Esophagus (tissue), 2 donors: ENCODE data around the gene GPR176. TPM values are rescaled to one million over a fixed set of nuclear protein-coding genes. Genes with fewer than 3 reads are reported as not detected.

Experiments used
- H3K27ac ChIP-seq, 2 donors: one replicate each; pipeline ENCODE4 v1.5.1; 2013; ENCODE audit warnings: low read depth in 2 of 2, mild to moderate bottlenecking in 2 of 2, inconsistent platforms in 1 of 2, low read length in 1 of 2, moderate library complexity in 1 of 2
- H3K27me3 ChIP-seq, 2 donors: one replicate each; pipeline ENCODE4 v1.6.1; 2013; ENCODE audit warnings: low read length in 2 of 2, control low read depth in 1 of 2, mild to moderate bottlenecking in 1 of 2; ENCODE audit not compliant: insufficient read depth in 2 of 2, control insufficient read depth in 1 of 2
- H3K36me3 ChIP-seq, 2 donors: one replicate each; pipeline ENCODE4 v1.6.1; 2013; ENCODE audit warnings: low read length in 1 of 2; ENCODE audit not compliant: control insufficient read depth in 2 of 2, insufficient read depth in 2 of 2
- H3K4me1 ChIP-seq, 2 donors: one replicate each; pipeline ENCODE4 v1.6.1; 2013; ENCODE audit warnings: low read length in 1 of 2; ENCODE audit not compliant: control insufficient read depth in 2 of 2, insufficient read depth in 2 of 2
- H3K4me3 ChIP-seq, 2 donors: one replicate each; pipeline ENCODE4 v1.5.1; 2013; ENCODE audit warnings: low read length in 2 of 2, mild to moderate bottlenecking in 2 of 2, low read depth in 1 of 2, moderate library complexity in 1 of 2
- H3K9me3 ChIP-seq, 2 donors: one replicate each; pipeline ENCODE4 v1.6.1; 2013; ENCODE audit warnings: mild to moderate bottlenecking in 2 of 2, low read depth in 1 of 2, low read length in 1 of 2, moderate library complexity in 1 of 2; ENCODE audit not compliant: control insufficient read depth in 2 of 2, insufficient read depth in 1 of 2
- WGBS, 2 donors: extraction: QIAGEN DNeasy Blood & Tissue Kit; methylation state at CpG; one replicate each; pipeline ENCODE4 v1.1.7; 2013; 5-methylcytosine and 5-hydroxymethylcytosine counted together
- polyA plus RNA-seq, 2 donors: library from polyadenylated mRNA; stranded (reverse); fragments of 200-250 nt; gene quantifications; one replicate each; pipeline ENCODE4 v1.2.3, GENCODE V29; 2013
- donor health status: healthy with polysubstance abuse.
- donor health status: Bipolar disorder and iron deficiency.

Gene GPR176
- polyA plus RNA-seq, 2 donors: 0.22 to 0.42 TPM

DNA sequence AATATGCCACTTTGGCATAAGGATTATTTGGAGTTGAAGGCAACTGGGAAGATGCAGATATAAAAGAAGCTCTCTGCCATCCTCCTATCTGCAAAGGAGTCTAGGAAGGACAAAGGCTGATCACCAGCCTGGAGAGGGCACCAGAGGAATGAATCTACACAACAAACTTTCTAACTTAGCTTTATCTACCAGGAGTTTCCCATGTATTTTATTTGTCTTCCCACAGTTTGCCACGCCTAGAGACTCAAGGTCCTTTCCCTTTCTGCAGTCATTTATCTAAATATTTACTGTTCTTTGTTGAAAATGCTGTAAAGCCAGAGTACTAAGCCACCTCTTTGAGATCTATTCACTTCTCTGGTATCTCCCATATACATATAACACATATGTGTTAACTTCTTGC is 32.2 kb downstream of the GPR176 start:
- Histone ChIP-seq H3K36me3 (no peaks in the 10 kb centered on the region), H3K4me1 (no peaks in the 10 kb centered on the region), H3K4me3 (no peak overlapping the region), H3K27ac (no peak overlapping the region), H3K27me3 (no peaks in the 10 kb centered on the region), H3K9me3 (no peaks in the 10 kb centered on the region)
- WGBS, 2 donors: 21 to 23% methylated on average over 1 of the region's 1 CpG

DNA sequence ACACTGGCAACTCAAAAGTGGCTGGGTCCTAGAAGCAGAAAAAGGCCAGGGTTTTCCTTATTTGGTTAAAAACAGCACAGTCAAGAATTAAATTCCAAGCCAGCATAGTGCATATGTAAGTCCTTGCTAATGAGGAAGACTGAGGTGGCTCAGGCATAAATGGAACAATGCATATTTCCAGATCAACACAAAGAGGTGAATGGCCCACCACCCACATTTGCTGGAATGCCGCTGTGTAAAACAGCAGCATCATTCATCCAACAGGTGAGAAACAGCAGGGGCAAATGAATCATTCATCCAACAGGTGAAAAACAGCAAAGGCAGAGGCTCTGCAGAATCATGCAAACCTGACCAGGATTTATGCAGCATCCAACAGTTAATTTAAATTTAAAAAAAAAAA is 32.9 kb downstream of the GPR176 start:
- Histone ChIP-seq H3K4me1 (no peaks in the 10 kb centered on the region), H3K36me3 (no peaks in the 10 kb centered on the region), H3K4me3 (no peak overlapping the region), H3K27ac (no peak overlapping the region), H3K27me3 (no peaks in the 10 kb centered on the region), H3K9me3 (no peaks in the 10 kb centered on the region)
- WGBS, 2 donors: 73 to 81% methylated on average over 1 of the region's 1 CpG

DNA sequence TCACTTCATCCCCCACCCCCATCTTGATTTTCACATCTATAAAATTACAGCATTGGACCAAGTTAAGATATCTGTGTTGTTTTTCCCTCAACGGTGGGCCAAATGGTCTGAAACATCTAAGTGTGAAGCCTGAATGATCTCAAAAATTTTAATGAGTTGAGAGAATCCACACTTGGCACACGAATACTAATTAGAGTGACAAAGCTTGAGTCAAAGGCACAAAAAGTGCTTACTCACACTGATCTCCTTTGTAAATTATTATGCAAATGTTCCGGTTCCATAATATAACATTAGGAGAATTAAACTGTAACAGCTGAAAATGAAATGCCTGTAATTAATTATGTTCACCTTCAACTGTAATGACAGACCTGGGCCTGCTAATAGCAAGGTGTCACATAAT is 33.6 kb downstream of the GPR176 start:
- no peak overlapping the region for H3K27ac ChIP-seq
- no peak overlapping the region for H3K4me3 ChIP-seq
- no peaks in the 10 kb centered on the region for H3K4me1 ChIP-seq
- no peaks in the 10 kb centered on the region for H3K36me3 ChIP-seq
- 60 to 71% methylated on average over 3 of the region's 3 CpGs for WGBS, 2 donors
- no peaks in the 10 kb centered on the region for H3K27me3 ChIP-seq
- no peaks in the 10 kb centered on the region for H3K9me3 ChIP-seq

DNA sequence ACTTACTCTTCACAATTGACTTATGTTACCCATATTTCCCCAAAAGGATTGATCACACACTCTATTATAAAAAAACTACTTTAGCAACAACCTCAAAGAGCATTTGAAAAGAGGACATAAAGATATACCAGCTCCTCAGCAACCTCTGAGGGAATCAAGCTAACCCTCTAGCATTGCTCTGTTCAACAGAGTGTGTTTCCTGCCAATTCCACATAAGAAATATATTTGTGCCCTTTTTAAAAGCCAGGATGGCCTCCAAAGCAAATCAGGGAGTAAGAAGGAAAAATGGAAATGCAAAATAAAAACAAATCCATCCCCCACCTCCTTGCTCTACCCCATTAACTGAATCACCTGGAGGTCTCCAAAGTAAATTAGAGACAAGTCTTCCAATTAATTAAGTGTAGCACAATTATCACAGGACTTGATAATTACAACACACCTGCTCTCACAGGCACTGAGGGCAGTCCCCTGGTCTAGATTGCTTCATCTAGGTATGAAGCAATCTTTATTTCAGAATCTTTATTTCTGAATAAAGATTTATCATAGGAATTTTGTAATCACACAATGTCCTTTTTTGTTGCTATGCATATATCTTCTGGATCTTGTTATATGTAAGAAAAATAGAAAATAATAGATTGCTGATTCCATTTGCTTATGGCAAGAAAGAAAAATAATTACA is 34.8 kb downstream of the GPR176 start:
- Histone ChIP-seq H3K4me3 (no peak overlapping the region), H3K27me3 (no peaks in the 10 kb centered on the region), H3K36me3 (no peaks in the 10 kb centered on the region), H3K9me3 (no peaks in the 10 kb centered on the region), H3K27ac (no peak overlapping the region), H3K4me1 (no peaks in the 10 kb centered on the region)

DNA sequence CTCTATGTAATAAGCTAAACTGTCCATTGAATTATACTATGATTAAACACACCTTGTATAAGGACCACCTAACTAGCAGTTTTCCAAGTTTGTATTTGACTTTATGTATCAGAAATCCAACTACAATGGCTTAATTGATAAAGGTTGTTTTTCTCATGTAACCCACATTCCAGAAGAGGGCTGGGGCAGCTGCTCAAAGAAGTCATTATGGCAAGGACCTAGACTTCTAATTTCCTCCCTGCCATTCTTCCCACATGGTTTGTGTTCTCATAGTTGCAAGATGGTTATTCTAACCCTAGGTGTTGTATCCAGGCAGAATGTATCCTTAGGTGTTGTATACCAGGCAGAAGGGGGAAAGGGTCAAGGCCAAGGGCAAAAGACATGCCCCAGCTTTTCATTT is 35.7 kb downstream of the GPR176 start:
- Histone ChIP-seq H3K36me3 (no peaks in the 10 kb centered on the region), H3K9me3 (no peaks in the 10 kb centered on the region), H3K27ac (no peak overlapping the region)

DNA sequence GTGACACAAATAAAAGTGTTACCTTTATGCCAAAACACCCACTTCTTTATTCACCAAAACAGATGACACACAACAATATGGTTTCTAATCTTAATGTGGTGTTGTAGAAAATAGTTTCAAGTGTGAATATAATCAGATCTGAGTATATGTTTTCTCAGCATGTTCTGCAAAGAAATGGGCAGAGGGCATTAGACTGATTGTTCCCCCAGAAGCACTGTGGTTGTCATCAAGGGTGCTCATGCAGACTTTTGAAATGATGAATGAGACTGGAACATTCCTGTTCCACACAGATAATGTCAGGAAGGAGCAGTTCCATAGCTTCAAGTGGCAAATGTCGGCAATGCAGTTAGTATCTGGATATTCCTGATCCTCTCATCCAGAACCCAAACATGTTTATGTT is 37.5 kb downstream of the GPR176 start:
- no peak overlapping the region for H3K27ac ChIP-seq
- no peaks in the 10 kb centered on the region for H3K27me3 ChIP-seq
- H3K4me3 ChIP-seq: no peak overlapping the region
- WGBS, 2 donors: 88 to 93% methylated on average over 1 of the region's 1 CpG
- H3K4me1 ChIP-seq: no peaks in the 10 kb centered on the region
- no peaks in the 10 kb centered on the region for H3K9me3 ChIP-seq
- no peaks in the 10 kb centered on the region for H3K36me3 ChIP-seq

More for the DNA sequence above, 35.7 kb downstream of the GPR176 start:
- Histone ChIP-seq H3K4me1 (no peaks in the 10 kb centered on the region), H3K4me3 (no peak overlapping the region), H3K27me3 (no peaks in the 10 kb centered on the region)

DNA sequence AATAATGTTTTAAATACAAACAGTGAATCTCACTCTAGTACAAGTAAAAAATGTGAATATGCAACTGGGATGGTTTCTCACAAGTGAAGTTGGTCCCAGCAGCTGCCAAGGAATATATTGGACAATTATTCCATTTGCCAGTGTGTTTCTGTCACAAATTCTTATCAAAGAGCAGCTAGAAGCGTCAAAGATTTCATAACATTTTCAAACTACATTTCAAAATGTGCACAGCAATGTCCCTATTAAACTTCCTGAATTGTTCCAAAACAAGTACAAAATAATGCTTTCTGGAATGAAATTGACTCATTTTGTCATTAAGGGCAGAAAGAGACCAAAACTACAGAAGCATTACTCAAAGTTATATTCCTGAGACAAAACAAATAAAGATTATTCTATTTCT is 38.3 kb downstream of the GPR176 start:
- H3K36me3 ChIP-seq: no peaks in the 10 kb centered on the region
- no peaks in the 10 kb centered on the region for H3K4me1 ChIP-seq
- no peak overlapping the region for H3K4me3 ChIP-seq
- H3K27ac ChIP-seq: no peak overlapping the region
- H3K9me3 ChIP-seq: no peaks in the 10 kb centered on the region
- no peaks in the 10 kb centered on the region for H3K27me3 ChIP-seq
- WGBS, 2 donors: 59 to 72% methylated on average over 1 of the region's 1 CpG

DNA sequence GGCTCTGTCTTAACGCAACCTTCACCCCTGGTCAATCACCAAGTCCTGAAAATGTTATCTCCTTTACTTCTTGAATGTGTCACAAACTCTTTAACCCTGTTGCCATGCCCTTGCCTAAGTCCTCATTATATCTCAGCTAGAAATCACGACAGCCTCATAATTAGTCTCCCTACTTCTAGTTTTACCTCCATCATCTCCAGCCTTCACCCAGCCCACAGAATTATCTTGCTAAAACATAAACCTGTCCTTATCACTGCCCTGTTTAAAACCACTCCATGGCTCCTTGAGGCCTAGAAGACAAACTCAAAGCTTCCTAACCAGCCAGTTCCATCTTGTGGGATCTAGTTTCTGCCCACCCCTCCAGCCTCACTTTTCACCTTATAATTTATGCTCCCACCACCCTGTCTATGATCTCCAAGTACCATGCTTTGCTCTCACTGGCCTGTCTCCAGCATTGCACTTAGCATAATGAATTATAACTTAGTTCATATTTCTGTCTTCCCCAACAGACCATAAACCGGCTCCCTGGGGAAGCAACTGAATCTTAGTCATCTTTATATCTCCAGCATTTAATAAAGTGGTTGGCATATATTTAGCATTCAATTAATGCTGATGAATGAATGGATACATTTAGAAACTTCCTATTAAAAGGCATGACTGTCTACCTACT is 39.2 kb downstream of the GPR176 start:
- Histone ChIP-seq H3K27ac (no peak overlapping the region), H3K9me3 (no peaks in the 10 kb centered on the region), H3K4me3 (no peak overlapping the region), H3K4me1 (no peaks in the 10 kb centered on the region), H3K27me3 (no peaks in the 10 kb centered on the region), H3K36me3 (no peaks in the 10 kb centered on the region)
- WGBS, 2 donors: 88 to 89% methylated on average over 3 of the region's 3 CpGs

DNA sequence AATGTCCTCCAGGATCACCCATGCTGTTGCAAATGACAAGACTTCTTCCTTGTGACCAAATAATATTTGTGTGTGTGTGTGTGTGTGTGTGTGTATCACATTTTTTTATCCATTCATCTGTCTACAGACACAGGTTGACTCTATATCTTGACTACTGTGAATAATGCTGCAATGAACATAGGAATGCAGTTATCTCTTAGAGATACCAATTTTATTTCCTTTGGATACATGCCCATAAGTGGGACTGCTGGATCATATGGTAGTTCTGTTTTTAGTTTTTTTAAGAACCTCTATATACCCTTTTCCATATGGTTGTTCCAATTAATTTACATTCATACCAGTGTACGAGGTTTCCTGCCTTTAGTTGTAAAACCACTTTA is 41.7 kb downstream of the GPR176 start:
- WGBS, 2 donors: 86 to 90% methylated on average over 1 of the region's 1 CpG
- no peak overlapping the region for H3K4me3 ChIP-seq
- no peaks in the 10 kb centered on the region for H3K36me3 ChIP-seq
- H3K4me1 ChIP-seq: no peaks in the 10 kb centered on the region
- H3K27ac ChIP-seq: no peak overlapping the region
- H3K9me3 ChIP-seq: no peaks in the 10 kb centered on the region
- H3K27me3 ChIP-seq: no peaks in the 10 kb centered on the region

DNA sequence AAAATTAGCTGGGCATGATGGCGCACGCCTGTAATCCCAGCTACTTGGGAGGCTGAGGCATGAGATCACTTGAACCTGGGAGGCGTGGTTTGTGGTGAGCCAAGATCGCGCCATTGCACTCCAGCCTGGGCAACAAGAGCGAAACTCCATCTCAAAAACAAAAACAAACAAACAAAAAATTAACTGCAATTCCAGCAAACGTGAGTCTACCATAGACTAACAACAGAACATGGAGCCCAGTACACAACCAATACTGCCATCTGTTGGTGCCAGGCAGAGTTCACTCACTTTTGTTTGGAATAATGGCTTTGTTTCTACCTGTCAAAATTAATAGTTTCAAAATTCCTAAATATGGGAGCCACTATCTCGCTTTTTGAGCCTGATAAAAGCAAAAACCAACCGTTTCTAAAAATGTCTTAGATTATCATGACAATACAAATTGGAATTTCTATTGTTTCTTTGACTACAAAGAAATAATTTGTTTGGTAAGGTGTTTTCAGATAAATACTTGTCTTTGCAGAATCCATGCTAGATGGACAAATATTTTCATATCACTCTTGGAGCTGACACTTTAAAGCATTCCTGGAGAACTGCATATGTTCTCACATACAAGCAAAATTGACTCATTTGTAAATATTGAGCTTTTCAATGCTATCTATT is 45.0 kb downstream of the GPR176 start:
- Histone ChIP-seq H3K4me3 (no peak overlapping the region), H3K9me3 (no peaks in the 10 kb centered on the region), H3K4me1 (no peaks in the 10 kb centered on the region), H3K36me3 (no peaks in the 10 kb centered on the region), H3K27me3 (no peaks in the 10 kb centered on the region), H3K27ac (no peak overlapping the region)
- WGBS, 2 donors: 65 to 68% methylated on average over 9 of the region's 9 CpGs
